Liver (tissue), 10 donors: Measurements from ENCODE around the gene CREG2. TPM values are rescaled to one million over a fixed set of nuclear protein-coding genes. Genes with fewer than 3 reads are reported as not detected.
A peak's percentile ranks its signal among the peaks of the same experiment; 100 is the strongest.

Experiments
- DNase-seq: peaks from one replicate; pipeline ENCODE4 v3.0.0-alpha.2; 2017; ENCODE audit warnings: low spot score
- H3K27ac ChIP-seq, 2 donors: one replicate each; pipeline ENCODE4 v1.7.0; 2013; ENCODE audit warnings: inconsistent platforms in 2 of 2, low read length in 2 of 2, control low read depth in 1 of 2, low read depth in 1 of 2, mild to moderate bottlenecking in 1 of 2
- H3K27me3 ChIP-seq, 4 donors: one replicate each; pipeline versions ENCODE4 v1.6.1 to v1.7.0; 2013; ENCODE audit warnings: low read length in 3 of 4, inconsistent platforms in 1 of 4, mild to moderate bottlenecking in 1 of 4, moderate library complexity in 1 of 4; ENCODE audit not compliant: control insufficient read depth in 4 of 4, insufficient read depth in 4 of 4
- H3K36me3 ChIP-seq, 4 donors: one replicate each; pipeline versions ENCODE4 v1.6.1 to v1.7.0; 2013; ENCODE audit warnings: low read length in 3 of 4, mild to moderate bottlenecking in 3 of 4, low read depth in 1 of 4, moderate library complexity in 1 of 4; ENCODE audit not compliant: control insufficient read depth in 4 of 4, insufficient read depth in 3 of 4
- H3K4me1 ChIP-seq, 4 donors: one replicate each; pipeline versions ENCODE4 v1.6.1 to v1.7.0; 2013; ENCODE audit warnings: low read length in 3 of 4, mild to moderate bottlenecking in 3 of 4, moderate library complexity in 1 of 4; ENCODE audit not compliant: control insufficient read depth in 4 of 4, insufficient read depth in 4 of 4
- H3K4me3 ChIP-seq, 3 donors: one replicate each; pipeline versions ENCODE4 v1.6.1 to v1.7.0; 2013; ENCODE audit warnings: low read length in 3 of 3, control low read depth in 1 of 3, low read depth in 1 of 3, mild to moderate bottlenecking in 1 of 3
- H3K9ac ChIP-seq, 2 donors: one replicate each; pipeline ENCODE4 v1.7.0; 2013; ENCODE audit warnings: low read length in 2 of 2, mild to moderate bottlenecking in 2 of 2, moderate library complexity in 2 of 2, control low read depth in 1 of 2, low read depth in 1 of 2
- H3K9me3 ChIP-seq, 4 donors: one replicate each; pipeline versions ENCODE4 v1.6.1 to v1.7.0; 2013; ENCODE audit warnings: low read length in 3 of 4; ENCODE audit not compliant: control insufficient read depth in 4 of 4
- FOXA1 ChIP-seq: IDR thresholded peaks from 2 replicates; pipeline ENCODE4 v1.6.1; 2016; ENCODE audit warnings: antibody characterized with exemption
- FOXA2 ChIP-seq: IDR thresholded peaks from 2 replicates; pipeline ENCODE4 v1.6.1; 2016; ENCODE audit warnings: antibody characterized with exemption
- GABPA ChIP-seq, 2 donors: IDR thresholded peaks in 1 of 2; conservative IDR thresholded peaks in 1 of 2; 2 replicates each; pipeline ENCODE4 v1.6.1; 2016; ENCODE audit warnings: antibody characterized with exemption in 2 of 2, mild to moderate bottlenecking in 1 of 2, moderate library complexity in 1 of 2
- HNF4A ChIP-seq, 2 donors: conservative IDR thresholded peaks; 2 replicates each; pipeline ENCODE4 v1.6.1; 2016; ENCODE audit warnings: antibody characterized with exemption in 2 of 2, mild to moderate bottlenecking in 2 of 2
- HNF4G ChIP-seq: IDR thresholded peaks from 2 replicates; pipeline ENCODE4 v1.6.1; 2016; ENCODE audit warnings: antibody characterized with exemption
- JUND ChIP-seq, 2 donors: IDR thresholded peaks; 2 replicates each; pipeline ENCODE4 v1.6.1; 2016; ENCODE audit warnings: antibody characterized with exemption in 2 of 2
- NR2F2 ChIP-seq: IDR thresholded peaks from 2 replicates; pipeline ENCODE4 v1.6.1; 2016; ENCODE audit warnings: antibody characterized with exemption
- RXRA ChIP-seq, 2 donors: IDR thresholded peaks; 2 replicates each; pipeline ENCODE4 v1.6.1; 2017 to 2018; ENCODE audit warnings: antibody characterized with exemption in 2 of 2, mild to moderate bottlenecking in 1 of 2
- SP1 ChIP-seq: IDR thresholded peaks from 2 replicates; pipeline ENCODE4 v1.6.1; 2018; ENCODE audit warnings: antibody characterized with exemption, mild to moderate bottlenecking
- TAF1 ChIP-seq: conservative IDR thresholded peaks from 2 replicates; pipeline ENCODE4 v1.6.1; 2016; ENCODE audit warnings: antibody characterized with exemption, mild to moderate bottlenecking
- YY1 ChIP-seq: IDR thresholded peaks from 2 replicates; pipeline ENCODE4 v1.6.1; 2016; ENCODE audit warnings: antibody characterized with exemption, mild to moderate bottlenecking
- WGBS: extraction: QIAGEN DNeasy Blood & Tissue Kit; methylation state at CpG from one replicate; pipeline ENCODE4 v1.1.7; 2013; 5-methylcytosine and 5-hydroxymethylcytosine counted together
- polyA plus RNA-seq, 2 donors: library from polyadenylated mRNA; stranded (reverse) in 1 of 2; unstranded in 1 of 2; fragments of 200-250 nt in 1 of 2; fragments of >200 nt in 1 of 2; fragmentation: Nextera tagmentation in 1 of 2; extraction: Ambion mirVana in 1 of 2; gene quantifications; one replicate each; pipeline versions ENCODE4 v1.2.1 to v1.2.3, GENCODE V29; 2013 to 2015
- small RNA-seq: library from RNA; depleted of rRNA; stranded (forward); fragments of <200 nt; gene quantifications from one replicate; pipeline ENCODE3, GENCODE V24; 2014
- total RNA-seq, 2 donors: library from RNA; depleted of rRNA; stranded (reverse); fragments of >200 nt; gene quantifications; one replicate each; pipeline ENCODE4 v1.2.3, GENCODE V29; 2014
- TF ChIP-seq, protein P1 (sequence below): IDR thresholded peaks from 2 replicates; pipeline ENCODE4 v1.6.1; 2016; ENCODE audit warnings: antibody characterized with exemption, mild to moderate bottlenecking
- TF ChIP-seq, protein P2 (sequence below): fragments of 150-350 bp; IDR thresholded peaks from 2 replicates; pipeline ENCODE4 v1.5.1; 2017; ENCODE audit warnings: improper control_type of control experiment, low read depth, low read length; ENCODE audit not compliant: missing input control
- TF ChIP-seq, protein P3 (sequence below): IDR thresholded peaks from 2 replicates; pipeline ENCODE4 v1.6.1; 2016; ENCODE audit warnings: antibody characterized with exemption
- TF ChIP-seq, protein P4 (sequence below): IDR thresholded peaks from 2 replicates; pipeline ENCODE4 v1.6.1; 2016; ENCODE audit warnings: antibody characterized with exemption
- donor health status: healthy.
- donor health status: healthy.
- donor health status: healthy.
- donor health status: healthy.
- donor health status: healthy.

CREG2 gene
- total and polyA plus RNA-seq, 4 donors = 0.05 TPM; not detected in 3

DNA sequence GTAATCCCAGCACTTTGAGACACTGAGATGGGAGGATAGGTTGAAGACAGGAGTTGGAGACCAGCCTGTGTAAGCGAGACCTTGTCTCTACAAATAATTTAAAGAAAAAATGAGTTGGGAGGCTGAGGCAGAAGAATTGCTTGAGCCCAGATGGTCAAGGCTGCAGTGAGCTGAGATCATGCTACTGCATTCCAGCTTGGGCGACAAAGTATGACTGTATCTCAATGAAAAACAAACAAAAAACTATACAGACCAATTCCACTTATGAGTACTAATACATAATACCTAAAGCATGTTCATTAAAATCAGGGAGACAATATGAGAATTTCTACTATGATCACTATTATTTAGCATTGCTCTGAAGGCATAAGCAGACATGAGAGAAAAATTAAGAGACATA is 91.4 kb downstream of the CREG2 start:
- DNase-seq = no peak
- Histone ChIP-seq H3K9ac (no peak overlapping the region), H3K36me3 (peaks cover 2 to 25% (median 11%) of the 10 kb centered on the region in 4 donors), H3K4me3 (no peak overlapping the region), H3K27ac (no peak overlapping the region), H3K9me3 (no peaks in the 10 kb centered on the region), H3K4me1 (peaks cover 0 to 14% (median 7%) of the 10 kb centered on the region in 4 donors), H3K27me3 (no peaks in the 10 kb centered on the region)
- no peak for TF ChIP-seq YY1
- TF ChIP-seq, protein P1, sequence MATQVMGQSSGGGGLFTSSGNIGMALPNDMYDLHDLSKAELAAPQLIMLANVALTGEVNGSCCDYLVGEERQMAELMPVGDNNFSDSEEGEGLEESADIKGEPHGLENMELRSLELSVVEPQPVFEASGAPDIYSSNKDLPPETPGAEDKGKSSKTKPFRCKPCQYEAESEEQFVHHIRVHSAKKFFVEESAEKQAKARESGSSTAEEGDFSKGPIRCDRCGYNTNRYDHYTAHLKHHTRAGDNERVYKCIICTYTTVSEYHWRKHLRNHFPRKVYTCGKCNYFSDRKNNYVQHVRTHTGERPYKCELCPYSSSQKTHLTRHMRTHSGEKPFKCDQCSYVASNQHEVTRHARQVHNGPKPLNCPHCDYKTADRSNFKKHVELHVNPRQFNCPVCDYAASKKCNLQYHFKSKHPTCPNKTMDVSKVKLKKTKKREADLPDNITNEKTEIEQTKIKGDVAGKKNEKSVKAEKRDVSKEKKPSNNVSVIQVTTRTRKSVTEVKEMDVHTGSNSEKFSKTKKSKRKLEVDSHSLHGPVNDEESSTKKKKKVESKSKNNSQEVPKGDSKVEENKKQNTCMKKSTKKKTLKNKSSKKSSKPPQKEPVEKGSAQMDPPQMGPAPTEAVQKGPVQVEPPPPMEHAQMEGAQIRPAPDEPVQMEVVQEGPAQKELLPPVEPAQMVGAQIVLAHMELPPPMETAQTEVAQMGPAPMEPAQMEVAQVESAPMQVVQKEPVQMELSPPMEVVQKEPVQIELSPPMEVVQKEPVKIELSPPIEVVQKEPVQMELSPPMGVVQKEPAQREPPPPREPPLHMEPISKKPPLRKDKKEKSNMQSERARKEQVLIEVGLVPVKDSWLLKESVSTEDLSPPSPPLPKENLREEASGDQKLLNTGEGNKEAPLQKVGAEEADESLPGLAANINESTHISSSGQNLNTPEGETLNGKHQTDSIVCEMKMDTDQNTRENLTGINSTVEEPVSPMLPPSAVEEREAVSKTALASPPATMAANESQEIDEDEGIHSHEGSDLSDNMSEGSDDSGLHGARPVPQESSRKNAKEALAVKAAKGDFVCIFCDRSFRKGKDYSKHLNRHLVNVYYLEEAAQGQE = no peak
- TF ChIP-seq NR2F2 = no peak
- TF ChIP-seq, protein P2, sequence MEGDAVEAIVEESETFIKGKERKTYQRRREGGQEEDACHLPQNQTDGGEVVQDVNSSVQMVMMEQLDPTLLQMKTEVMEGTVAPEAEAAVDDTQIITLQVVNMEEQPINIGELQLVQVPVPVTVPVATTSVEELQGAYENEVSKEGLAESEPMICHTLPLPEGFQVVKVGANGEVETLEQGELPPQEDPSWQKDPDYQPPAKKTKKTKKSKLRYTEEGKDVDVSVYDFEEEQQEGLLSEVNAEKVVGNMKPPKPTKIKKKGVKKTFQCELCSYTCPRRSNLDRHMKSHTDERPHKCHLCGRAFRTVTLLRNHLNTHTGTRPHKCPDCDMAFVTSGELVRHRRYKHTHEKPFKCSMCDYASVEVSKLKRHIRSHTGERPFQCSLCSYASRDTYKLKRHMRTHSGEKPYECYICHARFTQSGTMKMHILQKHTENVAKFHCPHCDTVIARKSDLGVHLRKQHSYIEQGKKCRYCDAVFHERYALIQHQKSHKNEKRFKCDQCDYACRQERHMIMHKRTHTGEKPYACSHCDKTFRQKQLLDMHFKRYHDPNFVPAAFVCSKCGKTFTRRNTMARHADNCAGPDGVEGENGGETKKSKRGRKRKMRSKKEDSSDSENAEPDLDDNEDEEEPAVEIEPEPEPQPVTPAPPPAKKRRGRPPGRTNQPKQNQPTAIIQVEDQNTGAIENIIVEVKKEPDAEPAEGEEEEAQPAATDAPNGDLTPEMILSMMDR = no peak
- TF ChIP-seq, protein P3, sequence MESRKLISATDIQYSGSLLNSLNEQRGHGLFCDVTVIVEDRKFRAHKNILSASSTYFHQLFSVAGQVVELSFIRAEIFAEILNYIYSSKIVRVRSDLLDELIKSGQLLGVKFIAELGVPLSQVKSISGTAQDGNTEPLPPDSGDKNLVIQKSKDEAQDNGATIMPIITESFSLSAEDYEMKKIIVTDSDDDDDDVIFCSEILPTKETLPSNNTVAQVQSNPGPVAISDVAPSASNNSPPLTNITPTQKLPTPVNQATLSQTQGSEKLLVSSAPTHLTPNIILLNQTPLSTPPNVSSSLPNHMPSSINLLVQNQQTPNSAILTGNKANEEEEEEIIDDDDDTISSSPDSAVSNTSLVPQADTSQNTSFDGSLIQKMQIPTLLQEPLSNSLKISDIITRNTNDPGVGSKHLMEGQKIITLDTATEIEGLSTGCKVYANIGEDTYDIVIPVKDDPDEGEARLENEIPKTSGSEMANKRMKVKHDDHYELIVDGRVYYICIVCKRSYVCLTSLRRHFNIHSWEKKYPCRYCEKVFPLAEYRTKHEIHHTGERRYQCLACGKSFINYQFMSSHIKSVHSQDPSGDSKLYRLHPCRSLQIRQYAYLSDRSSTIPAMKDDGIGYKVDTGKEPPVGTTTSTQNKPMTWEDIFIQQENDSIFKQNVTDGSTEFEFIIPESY = no peak
- no peak for TF ChIP-seq RXRA (IDR thresholded peaks at IDR 0.05)
- TF ChIP-seq FOXA1 = no peak
- TF ChIP-seq FOXA2 = no peak
- no peak for TF ChIP-seq TAF1
- TF ChIP-seq HNF4A (conservative IDR thresholded peaks at IDR 0.05) = no peak
- TF ChIP-seq JUND (IDR thresholded peaks at IDR 0.05) = no peak
- TF ChIP-seq SP1 = no peak
- TF ChIP-seq GABPA (IDR thresholded peaks at IDR 0.05 in 1 of 2, conservative IDR thresholded peaks at IDR 0.05 in 1 of 2) = no peak
- TF ChIP-seq, protein P4, sequence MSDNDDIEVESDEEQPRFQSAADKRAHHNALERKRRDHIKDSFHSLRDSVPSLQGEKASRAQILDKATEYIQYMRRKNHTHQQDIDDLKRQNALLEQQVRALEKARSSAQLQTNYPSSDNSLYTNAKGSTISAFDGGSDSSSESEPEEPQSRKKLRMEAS = no peak
- no peak for TF ChIP-seq HNF4G
- 88% methylated on average over 2 of the region's 2 CpGs for WGBS

Small RNA genes lying within 50 kb of the gene (small RNA-seq; reads per million reads assigned to genes)
- 0.35 reads per million, percentile 38 among the genes with 10 or more reads in this experiment for gene MIR5696

Other genes with a start within 250 kb of the CREG2 start
- gene TBC1D8, start 236.1 kb downstream of the CREG2 start, total RNA-seq = 10 to 100 TPM; 10.4 to 38.6 TPM
- gene TBC1D8, start 236.1 kb downstream of the CREG2 start, polyA plus RNA-seq = 10 to 100 TPM; 13.2 to 13.5 TPM
- gene CNOT11, start 134.6 kb downstream of the CREG2 start, total RNA-seq = 10 to 100 TPM; 12.7 to 14.3 TPM
- gene CNOT11, start 134.6 kb downstream of the CREG2 start, polyA plus RNA-seq = 10 to 100 TPM in 1 of 2 donors, 1 to 10 TPM in 1; 9.8 to 14.3 TPM
- 10 to 100 TPM; 32.4 to 54.7 TPM for gene RNF149, start 78.8 kb downstream of the CREG2 start, total RNA-seq
- 10 to 100 TPM; 14.1 to 25.8 TPM for gene RNF149, start 78.8 kb downstream of the CREG2 start, polyA plus RNA-seq
- under 1 TPM; 0.08 to 0.09 TPM for gene RFX8, start 87.6 kb upstream of the CREG2 start, total RNA-seq
- gene RFX8, start 87.6 kb upstream of the CREG2 start, polyA plus RNA-seq = under 1 TPM in 1 of 2 donors, not detected in 1; 0.09 TPM